HEK293 (cell line): ENCODE data around the gene PUS7.

Experiments used
- CTCF ChIP-seq: fragments of 450-650 bp; formaldehyde crosslinking; IDR thresholded peaks from 2 replicates; pipeline ENCODE4 v1.5.1; 2016; ENCODE audit warnings: missing biosample characterization, missing genetic modification characterization
- REST ChIP-seq: fragments of 450-650 bp; formaldehyde crosslinking; IDR thresholded peaks from 2 replicates; pipeline ENCODE4 v1.5.1; 2016; ENCODE audit warnings: missing biosample characterization, missing genetic modification characterization
- SP7 ChIP-seq: fragments of 450-650 bp; formaldehyde crosslinking; IDR thresholded peaks from 2 replicates; pipeline ENCODE4 v1.5.1; 2016; ENCODE audit warnings: missing biosample characterization, missing genetic modification characterization
- YY1 ChIP-seq: fragments of 450-650 bp; formaldehyde crosslinking; IDR thresholded peaks from 2 replicates; pipeline ENCODE4 v1.5.1; 2018; ENCODE audit warnings: missing biosample characterization, missing genetic modification characterization
- ZBTB1 ChIP-seq: fragments of 450-650 bp; formaldehyde crosslinking; IDR thresholded peaks from 2 replicates; pipeline ENCODE4 v1.5.1; 2016; ENCODE audit warnings: missing biosample characterization, missing genetic modification characterization
- ZBTB21 ChIP-seq: fragments of 450-650 bp; formaldehyde crosslinking; IDR thresholded peaks from 2 replicates; pipeline ENCODE4 v1.5.1; 2017; ENCODE audit warnings: missing biosample characterization, missing genetic modification characterization
- ZNF10 ChIP-seq: fragments of 450-650 bp; formaldehyde crosslinking; IDR thresholded peaks from 2 replicates; pipeline ENCODE4 v1.5.1; 2017; ENCODE audit warnings: missing biosample characterization, missing genetic modification characterization
- ZNF677 ChIP-seq: fragments of 450-650 bp; IDR thresholded peaks from 2 replicates; pipeline ENCODE4 v1.5.0; 2018; ENCODE audit warnings: missing biosample characterization, mild to moderate bottlenecking, missing genetic modification characterization, moderate library complexity

- TF ChIP-seq ZNF10 (no peak), CTCF (tag by site-specific recombination) (no peak), ZBTB1 (tag by site-specific recombination) (no peak), REST (tag by site-specific recombination) (no peak), ZBTB21 (tag by site-specific recombination) (no peak), YY1 (tag by site-specific recombination) (no peak), ZNF677 (tag by site-specific recombination) (no peak), SP7 (tag by site-specific recombination) (no peak)
Observed at GRCh38 chr7:105567821-105568220, 45.8 kb upstream of the PUS7 start.
